GM19372 (cell line): ENCODE results near the gene APEX2.
"Not testable (repeated sequence)": the region's sequence is repeated elsewhere in the genome, so short reads cannot be mapped to it uniquely, and the experiment has no call there.

ENCODE experiments used
- ATAC-seq: cut with Tn5 transposase; IDR thresholded peaks from one replicate; pipeline ENCODE4 v1.9.1; 2021; ENCODE audit warnings: mild to moderate bottlenecking, low read depth, moderate library complexity; ENCODE audit not compliant: unreplicated experiment

APEX2 gene

GRCh38 chrX:55008571-55009358, 8.6 kb downstream of the APEX2 start:
- no peak for ATAC-seq

GRCh38 chrX:55011294-55011693, 11.1 kb downstream of the APEX2 start:
- ATAC-seq = no peak

GRCh38 chrX:55014897-55015299, 14.7 kb downstream of the APEX2 start:
- ATAC-seq = no peak

- no peak for ATAC-seq
Measured at GRCh38 chrX:55026143-55026542, 26.0 kb downstream of the APEX2 start.

GRCh38 chrX:55026840-55027239, 26.7 kb downstream of the APEX2 start:
- ATAC-seq = no peak

GRCh38 chrX:55028040-55028439, 27.9 kb downstream of the APEX2 start:
- no peak for ATAC-seq

GRCh38 chrX:55028611-55029010, 28.4 kb downstream of the APEX2 start:
- ATAC-seq = no peak

GRCh38 chrX:55029291-55029690, 29.1 kb downstream of the APEX2 start:
- ATAC-seq = no peak

- ATAC-seq = no peak
Measured at GRCh38 chrX:55030271-55031205, 30.4 kb downstream of the APEX2 start, which contains the start of gene ALAS2. Gene ALAS2, minus strand, starts transcription at chrX:55030977. Its CDS starts 4,977 bp downstream, at chrX:55026000.

- ATAC-seq = no peak
Measured at GRCh38 chrX:55033429-55033828, 33.3 kb downstream of the APEX2 start.

GRCh38 chrX:55039471-55039870, 39.3 kb downstream of the APEX2 start:
- no peak for ATAC-seq

- no peak for ATAC-seq
Measured at GRCh38 chrX:55041514-55041913, 41.4 kb downstream of the APEX2 start.

- not testable (repeated sequence) for ATAC-seq
Measured at GRCh38 chrX:55050599-55050998, 50.4 kb downstream of the APEX2 start.

- no peak for ATAC-seq
Measured at GRCh38 chrX:55056820-55057674, 56.9 kb downstream of the APEX2 start.

- ATAC-seq = no peak
Measured at GRCh38 chrX:55057675-55058249, 57.6 kb downstream of the APEX2 start.
